Osteoblast (primary cell): Measurements from ENCODE around the gene COG7. TPM values are rescaled to one million over a fixed set of nuclear protein-coding genes. Genes with fewer than 3 reads are reported as not detected.

Experiments used
- DNase-seq: peaks from one replicate; pipeline ENCODE4 v3.0.0; 2011; ENCODE audit warnings: low spot score, mixed read lengths; ENCODE audit not compliant: insufficient read length; ENCODE audit errors: missing footprints
- H2AFZ ChIP-seq: 2 replicates; pipeline ENCODE4 v1.6.0; 2011; ENCODE audit warnings: mild to moderate bottlenecking, low read length
- H3K27ac ChIP-seq: 2 replicates; pipeline ENCODE4 v1.5.1; 2011; ENCODE audit warnings: mild to moderate bottlenecking, low read depth, low read length, moderate library complexity
- H3K27me3 ChIP-seq: 2 replicates; pipeline ENCODE4 v1.6.0; 2012; ENCODE audit warnings: mild to moderate bottlenecking, control low read depth, inconsistent platforms, low read length, moderate library complexity; ENCODE audit not compliant: insufficient read depth
- H3K36me3 ChIP-seq: 2 replicates; pipeline ENCODE4 v1.5.1; 2011; ENCODE audit warnings: mild to moderate bottlenecking, low read length, control low read depth, moderate library complexity; ENCODE audit not compliant: insufficient read depth
- H3K4me1 ChIP-seq: 2 replicates; pipeline ENCODE4 v1.5.1; 2011; ENCODE audit warnings: mild to moderate bottlenecking, low read length, control low read depth, moderate library complexity; ENCODE audit not compliant: insufficient read depth
- H3K4me2 ChIP-seq: 2 replicates; pipeline ENCODE4 v1.6.0; 2011; ENCODE audit warnings: mild to moderate bottlenecking, low read length; ENCODE audit not compliant: insufficient read depth
- H3K4me3 ChIP-seq: fragments of 200-600 bp; sonication (generic); 3 replicates; pipeline ENCODE4 v1.5.1; 2012; ENCODE audit warnings: mild to moderate bottlenecking, low read length, inconsistent platforms; ENCODE audit not compliant: insufficient read depth
- H3K79me2 ChIP-seq: 2 replicates; pipeline ENCODE4 v1.6.0; 2012; ENCODE audit warnings: mild to moderate bottlenecking, low read length, control low read depth, inconsistent platforms; ENCODE audit not compliant: insufficient read depth
- H3K9me3 ChIP-seq: 2 replicates; pipeline ENCODE4 v1.5.1; 2011; ENCODE audit warnings: low read depth, low read length, control low read depth
- H4K20me1 ChIP-seq: 2 replicates; pipeline ENCODE4 v1.6.0; 2012; ENCODE audit warnings: mild to moderate bottlenecking, low read length, control low read depth; ENCODE audit not compliant: insufficient read depth
- total RNA-seq: library from RNA; depleted of rRNA; stranded (reverse); fragments of >200 nt; gene quantifications from 2 replicates; pipeline ENCODE4 v1.2.3, GENCODE V29; 2012
- TF ChIP-seq, protein P1 (sequence below): IDR thresholded peaks from 2 replicates; pipeline ENCODE4 v1.5.1; 2011; ENCODE audit warnings: mild to moderate bottlenecking, low read depth, low read length, moderate library complexity; ENCODE audit errors: extremely low read depth

COG7 gene
- total RNA-seq, result 17.0 and 20.9 TPM in 2 replicates

DNA sequence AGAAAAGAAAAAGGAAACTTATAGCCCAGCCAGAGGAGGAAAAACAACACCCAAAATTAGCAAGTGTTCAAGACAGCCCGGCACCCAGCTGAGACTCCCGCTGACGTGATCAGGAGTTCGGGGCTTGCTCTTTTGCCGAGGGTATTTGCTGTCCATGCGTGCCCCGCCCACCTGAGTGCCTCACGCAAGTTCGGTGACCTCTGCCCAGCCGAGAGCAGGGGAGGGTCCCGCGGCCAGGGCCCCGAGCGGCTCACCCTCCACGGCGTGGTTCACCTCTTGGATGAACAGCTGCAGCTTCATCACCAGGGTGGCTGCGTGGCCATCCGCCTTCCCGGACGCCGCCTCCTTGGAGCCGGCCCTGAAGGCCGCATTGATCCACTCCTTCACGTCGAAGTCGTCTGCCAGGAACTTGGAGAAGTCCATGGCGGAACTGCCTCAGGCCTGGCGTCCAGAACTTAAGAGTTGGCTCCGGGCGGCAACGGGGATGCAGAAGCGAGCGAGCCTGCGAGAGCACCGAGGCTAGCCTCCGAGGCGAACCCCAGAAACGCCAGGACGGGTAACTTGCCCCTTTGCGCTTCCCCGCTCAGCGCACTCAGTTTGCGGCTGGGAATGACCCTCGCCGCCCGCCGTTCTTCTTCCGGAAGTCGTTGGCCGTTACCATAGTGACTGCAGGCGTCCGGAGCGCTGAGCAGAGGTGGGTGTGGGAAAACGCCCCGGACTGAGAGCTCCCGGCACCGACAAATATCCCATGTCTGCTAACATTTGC, at the start of gene COG7:
COG7 (minus strand) TSS at position 618 of the 766 bp plus-strand sequence; CDS start at position 423, 195 bp downstream.
- Histone ChIP-seq H2AFZ (peak within 1 kb of the TSS; percentile 99), H3K36me3 (no peaks in the 10 kb centered on the region), H3K9me3 (no peaks in the 10 kb centered on the region), H3K79me2 (peaks cover 59% of the 10 kb centered on the region), H3K4me2 (peak within 1 kb of the TSS; percentile 88), H3K27me3 (no peaks in the 10 kb centered on the region), H3K27ac (peak within 1 kb of the TSS; percentile 91), H3K4me1 (peaks cover 10% of the 10 kb centered on the region), H3K4me3 (peak within 1 kb of the TSS; percentile 100), H4K20me1 (peaks cover 5% of the 10 kb centered on the region)
- TF ChIP-seq, protein P1, sequence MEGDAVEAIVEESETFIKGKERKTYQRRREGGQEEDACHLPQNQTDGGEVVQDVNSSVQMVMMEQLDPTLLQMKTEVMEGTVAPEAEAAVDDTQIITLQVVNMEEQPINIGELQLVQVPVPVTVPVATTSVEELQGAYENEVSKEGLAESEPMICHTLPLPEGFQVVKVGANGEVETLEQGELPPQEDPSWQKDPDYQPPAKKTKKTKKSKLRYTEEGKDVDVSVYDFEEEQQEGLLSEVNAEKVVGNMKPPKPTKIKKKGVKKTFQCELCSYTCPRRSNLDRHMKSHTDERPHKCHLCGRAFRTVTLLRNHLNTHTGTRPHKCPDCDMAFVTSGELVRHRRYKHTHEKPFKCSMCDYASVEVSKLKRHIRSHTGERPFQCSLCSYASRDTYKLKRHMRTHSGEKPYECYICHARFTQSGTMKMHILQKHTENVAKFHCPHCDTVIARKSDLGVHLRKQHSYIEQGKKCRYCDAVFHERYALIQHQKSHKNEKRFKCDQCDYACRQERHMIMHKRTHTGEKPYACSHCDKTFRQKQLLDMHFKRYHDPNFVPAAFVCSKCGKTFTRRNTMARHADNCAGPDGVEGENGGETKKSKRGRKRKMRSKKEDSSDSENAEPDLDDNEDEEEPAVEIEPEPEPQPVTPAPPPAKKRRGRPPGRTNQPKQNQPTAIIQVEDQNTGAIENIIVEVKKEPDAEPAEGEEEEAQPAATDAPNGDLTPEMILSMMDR, result no peak
- peak; percentile 91 for DNase-seq

DNA sequence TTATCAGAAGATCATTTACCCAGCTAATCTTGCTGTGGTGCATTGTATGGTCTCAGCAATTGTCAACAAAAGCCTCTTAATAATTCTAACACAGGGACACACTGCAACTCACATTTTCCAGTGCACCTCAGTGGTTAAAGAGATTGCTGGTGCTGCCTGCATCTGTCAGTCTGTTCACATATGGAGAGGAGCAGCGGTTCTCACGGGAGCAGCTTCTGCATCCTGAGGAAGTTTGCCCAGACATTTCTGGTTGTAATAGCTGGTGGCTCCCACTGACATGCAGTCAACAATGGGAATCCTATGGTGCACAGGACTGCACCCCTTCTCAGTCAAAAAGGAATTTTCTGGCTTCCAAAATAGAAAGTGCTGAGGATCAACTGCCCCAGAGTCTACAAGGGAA, 49.5 kb upstream of the COG7 start:
- Histone ChIP-seq H4K20me1 (peaks cover 74% of the 10 kb centered on the region), H3K27me3 (no peaks in the 10 kb centered on the region), H3K9me3 (no peaks in the 10 kb centered on the region), H3K27ac (no peak overlapping the region), H2AFZ (no peak overlapping the region), H3K4me2 (no peak overlapping the region), H3K4me1 (peaks cover 19% of the 10 kb centered on the region), H3K79me2 (peaks cover 44% of the 10 kb centered on the region), H3K4me3 (no peak overlapping the region), H3K36me3 (no peaks in the 10 kb centered on the region)
- no peak for DNase-seq
- TF ChIP-seq, protein P1, result no peak

DNA sequence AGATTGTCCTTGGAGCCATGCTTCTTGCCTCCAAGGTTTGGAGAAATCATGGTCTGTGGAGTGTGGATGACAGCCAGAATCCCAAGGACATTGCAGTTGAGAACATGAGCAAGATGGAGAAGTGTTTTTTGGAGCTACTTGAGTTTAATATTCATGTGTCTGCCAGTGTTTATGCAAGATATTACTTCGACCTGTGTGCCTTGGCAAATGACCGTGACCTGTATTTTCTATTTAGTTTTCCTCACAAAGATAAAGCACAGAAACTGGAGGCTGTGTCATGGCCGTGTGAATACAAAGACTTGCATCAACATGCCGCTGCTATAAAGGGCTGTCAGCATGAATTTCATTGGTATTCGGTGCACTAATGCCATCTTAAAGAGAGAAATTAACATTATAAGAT, 48.3 kb upstream of the COG7 start:
- Histone ChIP-seq H3K27me3 (no peaks in the 10 kb centered on the region), H3K4me3 (no peak overlapping the region), H4K20me1 (peaks cover 69% of the 10 kb centered on the region), H3K27ac (no peak overlapping the region), H3K4me2 (no peak overlapping the region), H2AFZ (no peak overlapping the region), H3K4me1 (peaks cover 17% of the 10 kb centered on the region), H3K79me2 (peaks cover 40% of the 10 kb centered on the region), H3K36me3 (no peaks in the 10 kb centered on the region), H3K9me3 (no peaks in the 10 kb centered on the region)
- TF ChIP-seq, protein P1, result no peak
- DNase-seq, result no peak

DNA sequence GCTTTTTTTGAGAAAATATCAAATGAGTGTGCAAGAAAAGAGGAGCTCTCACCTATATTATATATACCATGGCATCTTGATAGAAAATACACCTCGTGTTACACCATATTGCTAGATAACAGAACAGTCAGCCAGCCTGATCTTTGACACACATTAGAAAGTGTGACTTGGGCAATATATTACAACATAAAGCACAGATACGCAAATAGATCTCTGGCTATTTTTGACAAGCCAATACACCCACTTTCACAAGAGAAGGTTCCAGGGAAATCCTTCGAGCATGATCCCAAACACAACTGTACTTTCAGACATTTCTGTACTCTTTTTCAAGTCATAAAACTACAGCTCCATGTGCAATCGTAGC, 47.9 kb upstream of the COG7 start:
- Histone ChIP-seq H3K36me3 (no peaks in the 10 kb centered on the region), H3K4me2 (no peak overlapping the region), H3K27me3 (no peaks in the 10 kb centered on the region), H2AFZ (no peak overlapping the region), H3K27ac (no peak overlapping the region), H3K79me2 (peaks cover 39% of the 10 kb centered on the region), H4K20me1 (peaks cover 65% of the 10 kb centered on the region), H3K4me1 (peaks cover 15% of the 10 kb centered on the region), H3K4me3 (no peak overlapping the region), H3K9me3 (no peaks in the 10 kb centered on the region)
- DNase-seq, result no peak
- TF ChIP-seq, protein P1, result no peak
